PC-3 (cell line): Measurements from ENCODE around the gene NPTXR. TPM values are rescaled to one million over a fixed set of nuclear protein-coding genes. Genes with fewer than 3 reads are reported as not detected.

Source experiments
- ATAC-seq: fragments of 200-7000 bp; cut with Tn5 transposase; 2 replicates; pipeline ENCODE4 v1.9.1; 2020; ENCODE audit warnings: mild to moderate bottlenecking, moderate library complexity
- BruUV-seq: library from RNA; stranded (reverse); fragments of 400-500 nt; replicated peaks from 2 replicates; lab custom pipeline; 2021; lab: Mats Ljungman, UMichigan
- CTCF ChIA-PET: fragments of 300-600 bp; sonication (Branson Sonifier 250); formaldehyde crosslinking; loops from one replicate; lab custom pipeline; 2022; ENCODE audit warnings: antibody characterized with exemption; lab: Charles Lee
- POLR2A ChIA-PET: fragments of 300-600 bp; sonication (Branson Sonifier 250); formaldehyde crosslinking; loops from one replicate; lab custom pipeline; 2022; ENCODE audit warnings: antibody characterized with exemption; ENCODE audit not compliant: unreplicated experiment; lab: Charles Lee
- DNase-seq: peaks from one replicate; pipeline ENCODE4 v3.0.0-alpha.2; 2015
- H2AFZ ChIP-seq: fragments of 300-600 bp; sonication (generic); 2 replicates; pipeline ENCODE4 v1.6.0; 2016; ENCODE audit warnings: antibody characterized with exemption, low read length
- H3F3A ChIP-seq: fragments of 300-600 bp; sonication (generic); one replicate; pipeline ENCODE4 v1.6.0; 2017; ENCODE audit warnings: antibody characterized with exemption, low read length, control low read depth, mild to moderate bottlenecking; ENCODE audit not compliant: unreplicated experiment
- H3K27ac ChIP-seq: fragments of 300-600 bp; sonication (generic); 2 replicates; pipeline ENCODE4 v1.5.1; 2016; ENCODE audit warnings: mild to moderate bottlenecking, low read length
- H3K27me3 ChIP-seq: fragments of 300-600 bp; sonication (generic); 2 replicates; pipeline ENCODE4 v1.6.1; 2016; ENCODE audit warnings: low read length, mixed read lengths
- H3K36me3 ChIP-seq: fragments of 300-600 bp; sonication (generic); 2 replicates; pipeline ENCODE4 v1.6.1; 2016; ENCODE audit warnings: low read depth, mixed run types, low read length, mixed read lengths
- H3K4me1 ChIP-seq: fragments of 300-600 bp; sonication (generic); 2 replicates; pipeline ENCODE4 v1.5.1; 2016; ENCODE audit warnings: low read length; ENCODE audit not compliant: insufficient read depth
- H3K4me2 ChIP-seq: fragments of 300-600 bp; sonication (generic); 2 replicates; pipeline ENCODE4 v1.6.0; 2016; ENCODE audit warnings: low read length
- H3K4me3 ChIP-seq: fragments of 300-600 bp; sonication (generic); 2 replicates; pipeline ENCODE4 v1.5.1; 2016; ENCODE audit warnings: mild to moderate bottlenecking, low read length, mixed read lengths
- H3K79me2 ChIP-seq: fragments of 300-600 bp; sonication (generic); 2 replicates; pipeline ENCODE4 v1.6.1; 2017; ENCODE audit warnings: low read length, mixed read lengths
- H3K9ac ChIP-seq: fragments of 300-600 bp; sonication (generic); 2 replicates; pipeline ENCODE4 v1.6.0; 2016; ENCODE audit warnings: mild to moderate bottlenecking, low read length
- H3K9me2 ChIP-seq: fragments of 300-600 bp; sonication (generic); replicated peaks from 2 replicates; pipeline ENCODE4 v1.6.1; 2016; ENCODE audit warnings: mixed run types, low read length, mixed read lengths
- H3K9me3 ChIP-seq: fragments of 300-600 bp; sonication (generic); 2 replicates; pipeline ENCODE4 v1.6.1; 2016; ENCODE audit warnings: low read length, mixed read lengths
- H4K20me1 ChIP-seq: fragments of 300-600 bp; sonication (generic); 2 replicates; pipeline ENCODE4 v1.6.1; 2016; ENCODE audit warnings: low read length, mixed read lengths
- EZH2 ChIP-seq: fragments of 300-600 bp; sonication (generic); IDR thresholded peaks from one replicate; pipeline ENCODE4 v1.6.1; 2017; ENCODE audit warnings: antibody characterized with exemption, mild to moderate bottlenecking, low read length; ENCODE audit not compliant: unreplicated experiment
- EZH2phosphoT487 ChIP-seq: fragments of 300-600 bp; sonication (generic); IDR thresholded peaks from 2 replicates; pipeline ENCODE4 v1.6.1; 2018; ENCODE audit warnings: mild to moderate bottlenecking, antibody characterized with exemption, low read length, borderline replicate concordance
- intact Hi-C: fragments of 100-400 bp; cut with micrococcal nuclease; formaldehyde crosslinking; loops from 2 replicates; pipeline ENCODE4 v1.9.0; 2023
- total RNA-seq: library from RNA; depleted of rRNA; stranded (reverse); fragments of >200 nt; gene quantifications from 2 replicates; pipeline ENCODE4 v1.2.3, GENCODE V29; 2014
- TF ChIP-seq, protein P1 (sequence below): fragments of 300-600 bp; sonication (generic); conservative IDR thresholded peaks from 2 replicates; pipeline ENCODE4 v1.5.1; 2017; ENCODE audit warnings: antibody characterized with exemption, low read depth, mild to moderate bottlenecking, low read length

Gene NPTXR
- total RNA-seq, 1 experiment from 2014 or later = 2.8 TPM

DNA sequence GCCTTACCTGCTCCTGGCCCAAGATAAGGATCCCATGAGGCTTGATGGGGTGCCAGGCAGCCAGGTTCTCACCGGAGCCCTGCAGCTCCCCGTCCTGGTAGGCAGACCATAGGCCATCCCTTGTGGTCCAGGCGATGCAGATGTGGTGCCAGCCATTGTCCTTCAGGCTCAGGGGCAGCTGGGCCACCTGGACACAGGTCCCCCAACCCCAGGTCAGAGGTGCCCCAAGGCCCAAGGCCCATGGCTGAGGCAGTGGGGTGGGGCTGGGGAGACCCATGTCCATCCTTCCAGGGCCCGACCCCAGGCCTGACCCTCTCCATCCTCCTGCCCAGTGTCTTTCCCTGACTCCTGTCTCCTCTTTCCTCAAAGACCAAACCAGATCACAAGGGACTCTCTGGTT, 20.8 kb downstream of the NPTXR start:
- ATAC-seq (no peak), DNase-seq (no peak)
- Histone ChIP-seq H3K4me2 (no peak overlapping the region), H3K9me3 (no peaks in the 10 kb centered on the region), H3K79me2 (no peaks in the 10 kb centered on the region), H4K20me1 (no peaks in the 10 kb centered on the region), H3F3A (no peaks in the 10 kb centered on the region), H3K9ac (no peak overlapping the region), H3K4me1 (no peaks in the 10 kb centered on the region), H3K27ac (no peak overlapping the region), H3K9me2 (no peaks in the 10 kb centered on the region), H2AFZ (no peak overlapping the region), H3K36me3 (no peaks in the 10 kb centered on the region), H3K4me3 (no peak overlapping the region), H3K27me3 (no peaks in the 10 kb centered on the region)
- ChIA-PET CTCF (no interaction called here), POLR2A (no interaction called here)
- BruUV-seq = no TSS peak
- intact Hi-C loops = no loop called here
- TF ChIP-seq, protein P1, sequence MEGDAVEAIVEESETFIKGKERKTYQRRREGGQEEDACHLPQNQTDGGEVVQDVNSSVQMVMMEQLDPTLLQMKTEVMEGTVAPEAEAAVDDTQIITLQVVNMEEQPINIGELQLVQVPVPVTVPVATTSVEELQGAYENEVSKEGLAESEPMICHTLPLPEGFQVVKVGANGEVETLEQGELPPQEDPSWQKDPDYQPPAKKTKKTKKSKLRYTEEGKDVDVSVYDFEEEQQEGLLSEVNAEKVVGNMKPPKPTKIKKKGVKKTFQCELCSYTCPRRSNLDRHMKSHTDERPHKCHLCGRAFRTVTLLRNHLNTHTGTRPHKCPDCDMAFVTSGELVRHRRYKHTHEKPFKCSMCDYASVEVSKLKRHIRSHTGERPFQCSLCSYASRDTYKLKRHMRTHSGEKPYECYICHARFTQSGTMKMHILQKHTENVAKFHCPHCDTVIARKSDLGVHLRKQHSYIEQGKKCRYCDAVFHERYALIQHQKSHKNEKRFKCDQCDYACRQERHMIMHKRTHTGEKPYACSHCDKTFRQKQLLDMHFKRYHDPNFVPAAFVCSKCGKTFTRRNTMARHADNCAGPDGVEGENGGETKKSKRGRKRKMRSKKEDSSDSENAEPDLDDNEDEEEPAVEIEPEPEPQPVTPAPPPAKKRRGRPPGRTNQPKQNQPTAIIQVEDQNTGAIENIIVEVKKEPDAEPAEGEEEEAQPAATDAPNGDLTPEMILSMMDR = no peak
- TF ChIP-seq EZH2 (no peak), EZH2phosphoT487 (no peak)

DNA sequence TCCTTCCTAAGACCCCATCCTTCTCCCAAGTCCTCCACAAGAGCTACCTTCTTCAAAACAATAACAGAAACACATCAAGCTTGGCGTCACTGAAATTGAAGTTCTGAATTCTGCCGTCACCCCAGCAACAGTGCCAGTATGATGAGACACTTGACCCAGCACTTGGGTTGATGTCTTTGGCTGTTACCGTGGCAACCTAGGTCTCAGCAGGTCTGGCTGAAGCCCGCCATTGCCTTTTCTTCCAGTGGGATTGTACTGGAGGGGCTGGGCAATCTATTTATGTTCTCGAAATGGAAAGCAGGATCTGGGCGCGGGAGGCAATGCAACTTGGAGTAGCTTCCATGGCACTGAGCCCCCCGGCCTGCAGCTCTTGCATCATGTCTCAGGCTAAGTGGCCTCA, 23.8 kb downstream of the NPTXR start:
- H3K4me2 ChIP-seq = no peak overlapping the region
- no TSS peak for BruUV-seq
- no peaks in the 10 kb centered on the region for H4K20me1 ChIP-seq
- H3F3A ChIP-seq = no peaks in the 10 kb centered on the region
- DNase-seq (no peak), ATAC-seq (no peak)
- POLR2A ChIA-PET = no interaction called here
- no peaks in the 10 kb centered on the region for H3K4me1 ChIP-seq
- TF ChIP-seq, protein P1 = no peak
- TF ChIP-seq EZH2 (no peak), EZH2phosphoT487 (no peak)
- no peak overlapping the region for H2AFZ ChIP-seq
- CTCF ChIA-PET = no interaction called here
- no peaks in the 10 kb centered on the region for H3K79me2 ChIP-seq
- no peaks in the 10 kb centered on the region for H3K9me2 ChIP-seq
- intact Hi-C loops = no loop called here
- no peak overlapping the region for H3K9ac ChIP-seq
- H3K27ac ChIP-seq = no peak overlapping the region
- no peak overlapping the region for H3K4me3 ChIP-seq
- H3K9me3 ChIP-seq = no peaks in the 10 kb centered on the region
- H3K36me3 ChIP-seq = no peaks in the 10 kb centered on the region
- peaks cover under 1% of the 10 kb centered on the region; the same call in 1 of the 2 replicates for H3K27me3 ChIP-seq

DNA sequence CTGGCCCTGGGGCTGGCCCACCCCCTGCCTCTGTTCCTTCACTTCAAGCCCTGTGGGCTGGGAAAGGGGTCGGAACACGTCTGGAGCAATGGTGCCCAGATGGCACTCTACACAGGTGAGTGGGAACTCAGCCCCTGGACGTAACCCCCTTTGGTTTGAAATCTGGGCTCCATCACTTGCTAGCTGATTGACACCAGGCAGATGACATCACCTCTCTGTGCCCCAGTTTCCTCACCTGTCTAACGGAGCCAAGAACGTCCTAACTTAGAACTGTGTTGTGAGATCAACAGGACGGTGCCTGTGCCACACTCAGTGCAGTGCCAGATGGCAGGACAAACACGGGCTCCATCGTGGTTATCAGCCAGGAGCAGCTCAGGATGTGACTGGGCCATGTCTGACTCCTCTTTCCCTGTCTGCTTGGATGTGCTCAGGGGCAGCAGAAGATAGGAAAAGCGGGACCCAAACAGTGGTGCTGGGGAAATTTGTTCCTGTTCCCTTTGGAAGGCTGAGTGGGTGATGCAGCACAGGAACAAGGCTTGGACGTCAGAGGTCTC, 24.4 kb downstream of the NPTXR start:
- ATAC-seq = no peak
- POLR2A ChIA-PET = no interaction called here
- TSS peak; percentile 18 for BruUV-seq

More for the DNA sequence above, 24.4 kb downstream of the NPTXR start:
- no peaks in the 10 kb centered on the region for H3K79me2 ChIP-seq
- H3K27me3 ChIP-seq = peaks cover 6% of the 10 kb centered on the region; the same call in 1 of the 2 replicates
- no peak overlapping the region for H3K27ac ChIP-seq
- no peaks in the 10 kb centered on the region for H3K36me3 ChIP-seq
- no peak for DNase-seq
- H3K4me2 ChIP-seq = no peak overlapping the region
- intact Hi-C loops = no loop called here
- no peaks in the 10 kb centered on the region for H4K20me1 ChIP-seq
- H3K9me2 ChIP-seq = no peaks in the 10 kb centered on the region
- H3K4me1 ChIP-seq = no peaks in the 10 kb centered on the region
- no peaks in the 10 kb centered on the region for H3F3A ChIP-seq
- TF ChIP-seq EZH2phosphoT487 = no peak
- no peak for TF ChIP-seq EZH2
- TF ChIP-seq, protein P1 = no peak
- no peaks in the 10 kb centered on the region for H3K9me3 ChIP-seq
- H3K4me3 ChIP-seq = no peak overlapping the region
- H3K9ac ChIP-seq = no peak overlapping the region
- CTCF ChIA-PET = no interaction called here
- no peak overlapping the region for H2AFZ ChIP-seq
